HL-60 (cell line): ENCODE results near the gene MCEMP1.

Source experiments
- SPI1 ChIP-seq: IDR thresholded peaks from 2 replicates; pipeline ENCODE4 v1.6.1; 2012; ENCODE audit warnings: low read depth, mild to moderate bottlenecking, borderline replicate concordance
- TF ChIP-seq, protein P1 (sequence below): IDR thresholded peaks from one replicate; pipeline ENCODE4 v1.5.1; 2011; ENCODE audit warnings: low read length, control low read depth, inconsistent platforms; ENCODE audit not compliant: insufficient read depth
- TF ChIP-seq, protein P2 (sequence below): IDR thresholded peaks from 2 replicates; pipeline ENCODE4 v1.6.1; 2012; ENCODE audit warnings: low read depth; ENCODE audit not compliant: insufficient replicate concordance

DNA sequence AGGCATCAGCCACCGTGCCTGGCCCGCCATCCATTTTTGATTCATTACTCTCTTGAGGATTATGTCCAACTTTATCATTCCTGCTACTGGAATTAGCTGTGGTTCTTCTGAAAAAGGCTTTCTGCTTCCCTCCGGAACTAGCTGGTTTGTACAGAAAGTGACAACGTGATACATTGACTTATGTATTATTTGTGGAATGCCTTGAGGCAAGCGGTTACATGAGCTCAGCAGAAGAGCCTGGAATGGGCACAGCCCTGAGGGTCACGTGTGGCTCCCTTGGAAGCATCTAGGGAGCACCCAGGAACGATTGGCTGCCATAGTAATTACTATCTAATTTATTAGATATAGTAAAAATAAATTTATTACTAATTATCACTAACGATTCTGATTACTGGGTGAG, 22.5 kb upstream of the MCEMP1 start:
- no peak for TF ChIP-seq SPI1
- TF ChIP-seq, protein P1, sequence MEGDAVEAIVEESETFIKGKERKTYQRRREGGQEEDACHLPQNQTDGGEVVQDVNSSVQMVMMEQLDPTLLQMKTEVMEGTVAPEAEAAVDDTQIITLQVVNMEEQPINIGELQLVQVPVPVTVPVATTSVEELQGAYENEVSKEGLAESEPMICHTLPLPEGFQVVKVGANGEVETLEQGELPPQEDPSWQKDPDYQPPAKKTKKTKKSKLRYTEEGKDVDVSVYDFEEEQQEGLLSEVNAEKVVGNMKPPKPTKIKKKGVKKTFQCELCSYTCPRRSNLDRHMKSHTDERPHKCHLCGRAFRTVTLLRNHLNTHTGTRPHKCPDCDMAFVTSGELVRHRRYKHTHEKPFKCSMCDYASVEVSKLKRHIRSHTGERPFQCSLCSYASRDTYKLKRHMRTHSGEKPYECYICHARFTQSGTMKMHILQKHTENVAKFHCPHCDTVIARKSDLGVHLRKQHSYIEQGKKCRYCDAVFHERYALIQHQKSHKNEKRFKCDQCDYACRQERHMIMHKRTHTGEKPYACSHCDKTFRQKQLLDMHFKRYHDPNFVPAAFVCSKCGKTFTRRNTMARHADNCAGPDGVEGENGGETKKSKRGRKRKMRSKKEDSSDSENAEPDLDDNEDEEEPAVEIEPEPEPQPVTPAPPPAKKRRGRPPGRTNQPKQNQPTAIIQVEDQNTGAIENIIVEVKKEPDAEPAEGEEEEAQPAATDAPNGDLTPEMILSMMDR: no peak
- TF ChIP-seq, protein P2, sequence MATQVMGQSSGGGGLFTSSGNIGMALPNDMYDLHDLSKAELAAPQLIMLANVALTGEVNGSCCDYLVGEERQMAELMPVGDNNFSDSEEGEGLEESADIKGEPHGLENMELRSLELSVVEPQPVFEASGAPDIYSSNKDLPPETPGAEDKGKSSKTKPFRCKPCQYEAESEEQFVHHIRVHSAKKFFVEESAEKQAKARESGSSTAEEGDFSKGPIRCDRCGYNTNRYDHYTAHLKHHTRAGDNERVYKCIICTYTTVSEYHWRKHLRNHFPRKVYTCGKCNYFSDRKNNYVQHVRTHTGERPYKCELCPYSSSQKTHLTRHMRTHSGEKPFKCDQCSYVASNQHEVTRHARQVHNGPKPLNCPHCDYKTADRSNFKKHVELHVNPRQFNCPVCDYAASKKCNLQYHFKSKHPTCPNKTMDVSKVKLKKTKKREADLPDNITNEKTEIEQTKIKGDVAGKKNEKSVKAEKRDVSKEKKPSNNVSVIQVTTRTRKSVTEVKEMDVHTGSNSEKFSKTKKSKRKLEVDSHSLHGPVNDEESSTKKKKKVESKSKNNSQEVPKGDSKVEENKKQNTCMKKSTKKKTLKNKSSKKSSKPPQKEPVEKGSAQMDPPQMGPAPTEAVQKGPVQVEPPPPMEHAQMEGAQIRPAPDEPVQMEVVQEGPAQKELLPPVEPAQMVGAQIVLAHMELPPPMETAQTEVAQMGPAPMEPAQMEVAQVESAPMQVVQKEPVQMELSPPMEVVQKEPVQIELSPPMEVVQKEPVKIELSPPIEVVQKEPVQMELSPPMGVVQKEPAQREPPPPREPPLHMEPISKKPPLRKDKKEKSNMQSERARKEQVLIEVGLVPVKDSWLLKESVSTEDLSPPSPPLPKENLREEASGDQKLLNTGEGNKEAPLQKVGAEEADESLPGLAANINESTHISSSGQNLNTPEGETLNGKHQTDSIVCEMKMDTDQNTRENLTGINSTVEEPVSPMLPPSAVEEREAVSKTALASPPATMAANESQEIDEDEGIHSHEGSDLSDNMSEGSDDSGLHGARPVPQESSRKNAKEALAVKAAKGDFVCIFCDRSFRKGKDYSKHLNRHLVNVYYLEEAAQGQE: no peak
